ENCODE data around the gene IP6K1.
"Not testable (repeated sequence)": the region's sequence is repeated elsewhere in the genome, so short reads cannot be mapped to it uniquely, and the experiment has no call there.

DNA sequence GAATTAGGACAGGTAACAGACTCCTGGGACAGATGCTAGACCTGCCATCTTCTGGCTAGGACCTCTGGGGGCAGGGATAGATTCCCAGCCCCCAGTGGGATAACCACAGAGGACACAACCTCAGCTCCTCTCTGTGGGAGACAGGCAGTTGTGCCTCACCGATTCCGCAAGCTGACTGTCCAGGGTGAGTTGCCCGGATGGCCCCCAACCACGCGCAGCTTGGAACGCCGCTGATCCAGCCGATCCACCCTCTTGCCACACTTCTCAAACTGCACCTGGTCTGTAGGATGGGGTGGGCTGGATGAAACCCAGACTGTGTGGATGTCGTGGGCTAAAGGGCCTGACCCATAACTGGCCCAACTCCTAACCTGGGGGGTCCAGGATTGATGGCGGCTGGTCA is 101.2 kb downstream of the IP6K1 start:
- TF ChIP-seq, protein P1, sequence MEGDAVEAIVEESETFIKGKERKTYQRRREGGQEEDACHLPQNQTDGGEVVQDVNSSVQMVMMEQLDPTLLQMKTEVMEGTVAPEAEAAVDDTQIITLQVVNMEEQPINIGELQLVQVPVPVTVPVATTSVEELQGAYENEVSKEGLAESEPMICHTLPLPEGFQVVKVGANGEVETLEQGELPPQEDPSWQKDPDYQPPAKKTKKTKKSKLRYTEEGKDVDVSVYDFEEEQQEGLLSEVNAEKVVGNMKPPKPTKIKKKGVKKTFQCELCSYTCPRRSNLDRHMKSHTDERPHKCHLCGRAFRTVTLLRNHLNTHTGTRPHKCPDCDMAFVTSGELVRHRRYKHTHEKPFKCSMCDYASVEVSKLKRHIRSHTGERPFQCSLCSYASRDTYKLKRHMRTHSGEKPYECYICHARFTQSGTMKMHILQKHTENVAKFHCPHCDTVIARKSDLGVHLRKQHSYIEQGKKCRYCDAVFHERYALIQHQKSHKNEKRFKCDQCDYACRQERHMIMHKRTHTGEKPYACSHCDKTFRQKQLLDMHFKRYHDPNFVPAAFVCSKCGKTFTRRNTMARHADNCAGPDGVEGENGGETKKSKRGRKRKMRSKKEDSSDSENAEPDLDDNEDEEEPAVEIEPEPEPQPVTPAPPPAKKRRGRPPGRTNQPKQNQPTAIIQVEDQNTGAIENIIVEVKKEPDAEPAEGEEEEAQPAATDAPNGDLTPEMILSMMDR (IDR thresholded peaks at IDR 0.05) = not testable (repeated sequence)
- not testable (repeated sequence) for TF ChIP-seq EZH2 (IDR thresholded peaks at IDR 0.05; ENCODE audit: borderline replicate concordance, insufficient read depth, low read depth, low read length, poor library complexity, severe bottlenecking)
